Endodermal cell (in vitro differentiated cells): ENCODE measurements around the gene HPN. TPM values are rescaled to one million over a fixed set of nuclear protein-coding genes. Genes with fewer than 3 reads are reported as not detected.

Experiments used
- DNase-seq: peaks from one replicate; pipeline ENCODE4 v3.0.0-alpha.2; 2017
- H3K27ac ChIP-seq: 2 replicates; pipeline ENCODE4 v1.5.1; 2013; ENCODE audit warnings: mild to moderate bottlenecking, low read depth, low read length, moderate library complexity
- H3K27me3 ChIP-seq: 2 replicates; pipeline ENCODE4 v1.6.1; 2013; ENCODE audit warnings: mild to moderate bottlenecking, low read length, moderate library complexity; ENCODE audit not compliant: insufficient read depth, control insufficient read depth, poor library complexity, severe bottlenecking
- H3K36me3 ChIP-seq: 2 replicates; pipeline ENCODE4 v1.7.0; 2013; ENCODE audit warnings: mild to moderate bottlenecking, low read length, moderate library complexity; ENCODE audit not compliant: control insufficient read depth, insufficient read depth
- H3K4me1 ChIP-seq: one replicate; pipeline ENCODE4 v1.7.0; 2013; ENCODE audit warnings: low read length; ENCODE audit not compliant: control insufficient read depth, insufficient read depth
- H3K4me3 ChIP-seq: 2 replicates; pipeline ENCODE4 v1.5.1; 2013; ENCODE audit warnings: mild to moderate bottlenecking, low read length, moderate library complexity
- H3K9ac ChIP-seq: 2 replicates; pipeline ENCODE4 v1.6.1; 2013; ENCODE audit warnings: mild to moderate bottlenecking, low read length, moderate library complexity; ENCODE audit not compliant: poor library complexity, severe bottlenecking; ENCODE audit errors: extremely low read depth
- H3K9me3 ChIP-seq: 2 replicates; pipeline ENCODE4 v1.6.1; 2013; ENCODE audit warnings: mild to moderate bottlenecking, low read length, moderate library complexity; ENCODE audit not compliant: control insufficient read depth
- H3K27ac Mint-ChIP-seq: 2 replicates; pipeline ENCODE4 v1.8.0; 2020; ENCODE audit warnings: mixed read lengths
- H3K27me3 Mint-ChIP-seq: 2 replicates; pipeline ENCODE4 v1.8.0; 2021; ENCODE audit warnings: mild to moderate bottlenecking, mixed read lengths; ENCODE audit not compliant: insufficient read depth
- H3K36me3 Mint-ChIP-seq: 2 replicates; pipeline ENCODE4 v1.8.0; 2020; ENCODE audit warnings: low read depth, mixed read lengths
- H3K4me1 Mint-ChIP-seq: 2 replicates; pipeline ENCODE4 v1.8.0; 2020; ENCODE audit warnings: mixed read lengths
- H3K4me3 Mint-ChIP-seq: 2 replicates; pipeline ENCODE4 v1.8.0; 2020; ENCODE audit warnings: mild to moderate bottlenecking, moderate library complexity, mixed read lengths
- H3K9me3 Mint-ChIP-seq: 2 replicates; pipeline ENCODE4 v1.8.0; 2020; ENCODE audit warnings: mild to moderate bottlenecking, mixed read lengths
- WGBS, 2 experiments: methylation state at CpG; one replicate each; pipeline versions ENCODE4 v1.1.5 to v1.1.7; 2013; ENCODE audit warnings: missing lambda C conversion rate in 2 of 2, mixed read lengths in 1 of 2; ENCODE audit not compliant: insufficient coverage in 1 of 2, insufficient read length in 1 of 2; 5-methylcytosine and 5-hydroxymethylcytosine counted together
- total RNA-seq, 2 donors: library from RNA; stranded (reverse); fragmentation: NEBNext Ultra II Directional in 1 of 2; extraction: Animal tissue kit (Norgen Biotek cat#: 25700) in 1 of 2; gene quantifications; 2 replicates in 1 of 2; 3 replicates in 1 of 2; pipeline ENCODE4 v1.2.1, GENCODE V29; 2021
- TF ChIP-seq, protein P1 (sequence below): fragments of 200-600 bp; sonication (generic); conservative IDR thresholded peaks from 2 replicates; pipeline ENCODE4 v1.5.0; 2021; ENCODE audit warnings: antibody characterized with exemption, mild to moderate bottlenecking

Gene HPN
- total RNA-seq, 2 donors from 2014 or later: 29.0 to 49.6 TPM

DNA sequence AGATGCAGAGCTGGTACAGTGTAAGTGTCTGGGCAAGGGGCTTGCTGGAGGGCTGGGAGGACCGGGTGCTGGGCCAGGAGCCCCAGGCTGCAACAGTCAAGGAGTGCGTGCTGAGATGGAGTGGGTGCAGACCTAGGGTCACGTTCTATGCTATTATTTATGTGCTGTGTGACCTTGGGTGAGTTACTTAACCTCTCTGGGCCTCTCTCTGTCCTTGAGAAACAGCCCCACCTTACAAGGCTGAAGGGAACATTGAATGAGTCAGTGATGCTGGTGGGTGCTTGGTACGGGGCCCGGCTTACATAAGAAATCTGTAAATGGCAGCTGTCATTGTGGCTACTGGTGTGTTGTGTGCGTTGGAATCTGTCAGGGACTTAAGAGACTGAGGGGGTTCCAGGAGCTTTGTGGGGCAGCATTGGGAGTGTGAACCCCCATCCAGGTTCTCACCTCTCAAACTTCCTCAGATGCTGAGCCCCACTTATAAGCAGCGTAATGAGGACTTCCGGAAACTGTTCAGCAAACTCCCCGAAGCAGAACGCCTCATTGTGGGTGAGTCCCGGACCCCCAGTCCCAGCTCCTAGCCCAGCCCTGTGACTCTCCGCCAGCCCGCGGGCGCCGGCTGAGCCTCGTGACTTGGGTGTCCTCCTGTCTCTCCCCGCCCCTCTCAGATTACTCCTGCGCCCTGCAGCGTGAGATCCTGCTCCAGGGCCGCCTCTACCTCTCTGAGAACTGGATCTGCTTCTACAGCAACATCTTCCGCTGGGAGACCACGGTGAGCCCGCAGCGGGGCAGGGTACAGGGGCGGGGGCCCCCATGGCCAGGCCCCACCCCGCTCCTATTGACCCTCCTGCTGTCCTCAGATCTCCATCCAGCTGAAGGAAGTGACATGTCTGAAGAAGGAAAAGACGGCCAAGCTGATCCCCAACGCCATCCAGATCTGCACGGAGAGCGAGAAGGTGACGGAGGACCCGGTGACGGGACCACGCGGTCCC is 31.8 kb upstream of the HPN start:
- Histone ChIP-seq H3K27ac (no peak overlapping the region), H3K27me3 (no peaks in the 10 kb centered on the region), H3K9me3 (no peaks in the 10 kb centered on the region), H3K4me1 (no peaks in the 10 kb centered on the region), H3K9ac (no peak overlapping the region), H3K4me3 (no peak overlapping the region), H3K36me3 (peaks cover 64% of the 10 kb centered on the region)
- Mint-ChIP-seq H3K4me1 (no peaks in the 10 kb centered on the region), H3K9me3 (no peaks in the 10 kb centered on the region), H3K36me3 (peaks cover 58% of the 10 kb centered on the region), H3K4me3 (no peak overlapping the region), H3K27me3 (no peaks in the 10 kb centered on the region), H3K27ac (peak overlapping the region; percentile 82)
- WGBS, 2 experiments: 92 to 96% methylated on average over 21 to 36 of the region's 36 CpGs
- DNase-seq: no peak
- TF ChIP-seq, protein P1, sequence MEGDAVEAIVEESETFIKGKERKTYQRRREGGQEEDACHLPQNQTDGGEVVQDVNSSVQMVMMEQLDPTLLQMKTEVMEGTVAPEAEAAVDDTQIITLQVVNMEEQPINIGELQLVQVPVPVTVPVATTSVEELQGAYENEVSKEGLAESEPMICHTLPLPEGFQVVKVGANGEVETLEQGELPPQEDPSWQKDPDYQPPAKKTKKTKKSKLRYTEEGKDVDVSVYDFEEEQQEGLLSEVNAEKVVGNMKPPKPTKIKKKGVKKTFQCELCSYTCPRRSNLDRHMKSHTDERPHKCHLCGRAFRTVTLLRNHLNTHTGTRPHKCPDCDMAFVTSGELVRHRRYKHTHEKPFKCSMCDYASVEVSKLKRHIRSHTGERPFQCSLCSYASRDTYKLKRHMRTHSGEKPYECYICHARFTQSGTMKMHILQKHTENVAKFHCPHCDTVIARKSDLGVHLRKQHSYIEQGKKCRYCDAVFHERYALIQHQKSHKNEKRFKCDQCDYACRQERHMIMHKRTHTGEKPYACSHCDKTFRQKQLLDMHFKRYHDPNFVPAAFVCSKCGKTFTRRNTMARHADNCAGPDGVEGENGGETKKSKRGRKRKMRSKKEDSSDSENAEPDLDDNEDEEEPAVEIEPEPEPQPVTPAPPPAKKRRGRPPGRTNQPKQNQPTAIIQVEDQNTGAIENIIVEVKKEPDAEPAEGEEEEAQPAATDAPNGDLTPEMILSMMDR: no peak

DNA sequence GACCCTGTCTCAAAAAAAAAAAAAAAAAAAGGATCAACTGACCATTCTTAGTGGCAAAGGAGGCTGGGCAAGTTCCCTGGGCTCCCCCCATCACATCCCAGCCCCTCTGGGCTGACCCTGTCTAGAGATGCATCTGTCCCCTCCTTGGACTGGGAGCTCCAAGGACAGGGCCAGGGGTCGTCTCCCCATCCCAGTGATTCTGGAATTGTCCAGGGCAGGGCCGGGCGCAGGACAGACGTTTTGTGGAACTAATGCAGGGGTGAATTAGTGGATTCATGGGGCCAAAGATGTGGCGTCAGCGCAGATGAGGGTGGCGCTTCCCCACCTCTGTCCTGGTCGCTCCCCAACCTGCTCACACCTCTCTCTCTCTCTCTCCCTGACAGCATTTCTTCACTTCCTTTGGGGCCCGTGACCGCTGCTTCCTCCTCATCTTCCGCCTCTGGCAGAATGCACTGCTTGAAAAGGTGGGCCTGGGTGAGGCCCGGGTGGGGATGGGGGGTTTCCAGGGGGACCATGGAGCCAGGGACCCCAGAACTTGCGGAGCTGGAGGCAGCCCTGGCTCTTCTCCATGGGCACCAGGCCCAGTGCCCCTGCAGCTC is 30.3 kb upstream of the HPN start:
- Histone ChIP-seq H3K36me3 (peaks cover 79% of the 10 kb centered on the region), H3K27ac (no peak overlapping the region), H3K9ac (no peak overlapping the region), H3K9me3 (no peaks in the 10 kb centered on the region), H3K4me1 (no peaks in the 10 kb centered on the region), H3K4me3 (no peak overlapping the region), H3K27me3 (no peaks in the 10 kb centered on the region)
- no peaks in the 10 kb centered on the region for H3K4me1 Mint-ChIP-seq
- H3K27me3 Mint-ChIP-seq: no peaks in the 10 kb centered on the region
- TF ChIP-seq, protein P1: no peak
- 91 to 97% methylated on average over 8 to 13 of the region's 13 CpGs for WGBS, 2 experiments
- H3K27ac Mint-ChIP-seq: no peak overlapping the region
- H3K4me3 Mint-ChIP-seq: no peak overlapping the region
- peaks cover 67% of the 10 kb centered on the region for H3K36me3 Mint-ChIP-seq
- no peak for DNase-seq
- H3K9me3 Mint-ChIP-seq: no peaks in the 10 kb centered on the region

DNA sequence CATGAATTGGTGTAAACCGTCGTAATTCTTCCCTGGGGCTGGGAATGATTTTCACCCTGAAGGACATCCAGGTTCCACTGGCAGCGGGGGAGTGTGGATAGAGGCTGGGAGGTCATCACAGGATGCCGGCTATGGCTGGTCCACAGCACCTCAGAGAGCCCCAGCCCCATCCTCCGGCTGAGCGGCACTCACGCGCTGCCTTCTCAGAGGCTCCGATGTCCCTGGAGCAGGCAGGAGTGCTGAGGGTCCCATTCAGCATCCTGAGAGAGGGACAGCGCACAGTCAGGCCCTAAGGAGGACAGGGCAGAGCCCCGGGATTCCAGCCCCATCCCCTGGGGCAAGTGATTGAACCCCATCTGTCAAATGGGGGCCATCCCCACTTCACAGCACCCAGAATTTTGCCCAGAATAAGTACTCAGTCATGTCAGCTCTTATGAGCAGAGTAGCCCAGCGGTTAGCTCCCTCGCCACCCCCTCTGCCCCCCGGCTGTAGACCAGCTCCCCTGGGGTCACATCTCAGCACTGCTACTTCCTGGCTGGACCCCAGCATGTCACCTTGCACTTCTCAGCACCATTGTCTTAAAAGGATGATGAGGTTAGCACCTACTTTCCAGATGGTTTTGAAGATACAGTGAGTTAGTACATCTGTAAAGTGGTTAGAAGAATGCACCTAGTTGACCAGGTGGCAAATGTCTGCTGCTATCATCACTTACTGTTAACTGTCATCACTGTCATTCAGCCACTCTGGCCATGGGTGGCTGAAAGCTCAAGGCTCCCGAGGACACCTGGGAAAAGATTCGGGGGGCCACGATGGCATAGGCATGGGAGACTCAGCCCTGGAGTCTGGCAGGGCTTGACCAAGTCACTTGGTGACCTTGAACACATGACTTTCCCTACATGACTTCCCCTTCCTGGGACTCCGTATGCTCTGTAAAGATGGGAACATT is 29.5 kb upstream of the HPN start:
- no peaks in the 10 kb centered on the region for H3K9me3 Mint-ChIP-seq
- no peaks in the 10 kb centered on the region for H3K27me3 Mint-ChIP-seq
- Histone ChIP-seq H3K27me3 (no peaks in the 10 kb centered on the region), H3K36me3 (peaks cover 77% of the 10 kb centered on the region), H3K4me1 (no peaks in the 10 kb centered on the region), H3K9ac (no peak overlapping the region), H3K9me3 (no peaks in the 10 kb centered on the region), H3K27ac (no peak overlapping the region), H3K4me3 (no peak overlapping the region)
- TF ChIP-seq, protein P1: no peak
- peaks cover 60% of the 10 kb centered on the region for H3K36me3 Mint-ChIP-seq
- DNase-seq: no peak
- H3K4me1 Mint-ChIP-seq: no peaks in the 10 kb centered on the region
- H3K4me3 Mint-ChIP-seq: no peak overlapping the region
- peak overlapping the region; percentile 21 for H3K27ac Mint-ChIP-seq
- 95 to 97% methylated on average over 9 to 18 of the region's 18 CpGs for WGBS, 2 experiments
